NCI-H1417 (cell line): ENCODE data around the gene RNU6-8.

Experiments used
- DNase-seq, 3 experiments: peaks; one replicate each; lab custom pipeline; 2025; lab: John Stamatoyannopoulos, UW

Gene RNU6-8

DNA sequence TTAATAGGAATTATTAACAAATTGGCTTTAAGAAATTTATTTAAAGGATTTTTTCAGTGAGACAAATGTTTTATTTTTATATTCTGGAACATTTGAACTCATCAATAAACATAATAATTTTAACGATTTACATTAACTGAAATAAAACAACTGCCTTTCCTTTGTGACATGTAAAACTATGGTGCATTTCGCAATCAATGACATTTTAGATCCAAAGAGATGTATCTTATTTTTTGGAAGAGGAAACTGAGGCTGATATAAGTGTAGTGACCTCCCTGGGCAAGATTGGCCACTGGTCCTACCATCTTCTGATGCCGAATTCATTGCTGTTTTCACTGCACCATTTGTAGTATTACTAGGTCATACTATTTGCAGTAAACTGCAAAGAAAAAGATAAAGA, 2.5 kb upstream of the RNU6-8 start:
- no peak for DNase-seq

DNA sequence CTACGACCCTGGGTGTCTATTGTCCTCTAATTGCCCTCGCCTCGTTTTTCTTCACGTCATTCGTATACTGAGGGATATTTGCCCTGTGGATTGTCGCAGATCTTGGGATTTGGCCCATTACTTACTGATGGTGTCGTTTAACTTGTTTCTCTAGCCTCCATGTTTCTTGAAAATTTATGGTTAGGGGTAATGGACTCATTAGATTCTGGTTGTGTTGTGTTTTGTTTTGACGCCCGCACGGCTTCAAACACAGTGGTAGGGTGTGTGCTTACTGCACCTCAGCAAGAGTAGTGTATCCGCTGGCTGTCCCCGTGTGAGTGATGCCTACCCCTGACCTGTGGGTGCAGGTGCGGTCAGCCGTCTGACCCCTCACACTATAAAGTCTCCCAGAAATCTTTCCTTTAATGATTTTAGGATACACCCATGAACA, 874 bp upstream of the RNU6-8 start:
- DNase-seq, result peak; percentile 65 to 89 (median 78)

GRCh38 chr14:32202491-32202997, 525 bp downstream of the RNU6-8 start:
- peak; percentile 53 to 82 (median 71) for DNase-seq

- DNase-seq, result peak; percentile 53 to 96 (median 89)
Observed at GRCh38 chr14:32201816-32202490, 1.1 kb downstream of the RNU6-8 start, which contains the start of gene RNU6-7. Gene RNU6-7, plus strand, starts transcription at chr14:32202045.

DNA sequence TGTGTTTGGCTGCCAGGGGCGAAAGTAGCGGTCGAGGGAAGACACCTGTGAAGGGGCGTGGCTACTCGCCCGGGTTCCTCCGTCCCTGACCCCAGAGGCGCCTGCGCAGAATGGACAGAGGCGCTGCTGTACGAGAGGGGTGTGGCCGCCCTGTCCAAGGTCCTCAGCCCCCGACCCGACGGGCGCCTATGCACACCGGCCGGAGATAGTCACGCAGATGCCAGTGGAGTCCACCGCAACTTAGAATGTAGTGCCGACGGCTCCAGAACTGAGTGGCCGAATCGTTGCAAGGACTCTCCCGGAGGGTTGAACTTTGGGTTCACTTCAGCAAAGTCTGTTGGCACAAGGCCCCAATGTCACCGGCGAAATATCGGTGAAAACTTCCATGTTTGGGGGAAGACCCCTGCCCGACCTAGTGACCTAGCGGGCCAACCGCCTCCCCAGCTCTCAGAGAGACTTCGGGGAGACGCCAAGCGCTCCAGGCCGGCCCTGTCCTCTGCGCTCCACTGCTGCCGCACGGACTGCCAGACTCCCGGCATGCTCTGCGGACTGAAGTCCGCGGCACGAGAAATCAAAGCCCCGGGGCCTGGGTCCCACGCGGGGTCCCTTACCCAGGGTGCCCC, 1.8 kb downstream of the RNU6-8 start:
- peak; percentile 90 to 96 (median 92) for DNase-seq

GRCh38 chr14:32200368-32201192, 2.5 kb downstream of the RNU6-8 start:
- no peak for DNase-seq

GRCh38 chr14:32197919-32198318, 5.2 kb downstream of the RNU6-8 start:
- no peak for DNase-seq

DNA sequence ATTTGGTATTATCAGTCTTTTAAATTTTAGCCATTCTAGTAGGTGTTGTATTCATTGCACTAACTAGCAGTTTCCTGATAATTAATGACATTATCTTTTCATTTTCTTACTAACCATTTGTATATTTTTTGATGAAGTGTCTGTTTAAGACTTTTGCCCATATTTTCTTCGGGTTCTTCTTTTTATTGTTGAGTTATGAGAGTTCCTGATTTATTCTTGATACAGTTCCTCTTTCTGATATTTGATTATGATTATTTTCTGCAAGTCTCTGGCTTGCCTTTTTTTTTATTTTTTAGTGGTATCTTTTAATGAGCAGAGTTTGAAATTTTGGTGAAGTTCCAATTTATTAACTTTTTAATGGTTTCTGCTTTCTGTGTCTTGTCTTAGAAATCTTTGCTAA, 7.4 kb downstream of the RNU6-8 start:
- no peak for DNase-seq

- no peak for DNase-seq
Observed at GRCh38 chr14:32193532-32193931, 9.5 kb downstream of the RNU6-8 start.

DNA sequence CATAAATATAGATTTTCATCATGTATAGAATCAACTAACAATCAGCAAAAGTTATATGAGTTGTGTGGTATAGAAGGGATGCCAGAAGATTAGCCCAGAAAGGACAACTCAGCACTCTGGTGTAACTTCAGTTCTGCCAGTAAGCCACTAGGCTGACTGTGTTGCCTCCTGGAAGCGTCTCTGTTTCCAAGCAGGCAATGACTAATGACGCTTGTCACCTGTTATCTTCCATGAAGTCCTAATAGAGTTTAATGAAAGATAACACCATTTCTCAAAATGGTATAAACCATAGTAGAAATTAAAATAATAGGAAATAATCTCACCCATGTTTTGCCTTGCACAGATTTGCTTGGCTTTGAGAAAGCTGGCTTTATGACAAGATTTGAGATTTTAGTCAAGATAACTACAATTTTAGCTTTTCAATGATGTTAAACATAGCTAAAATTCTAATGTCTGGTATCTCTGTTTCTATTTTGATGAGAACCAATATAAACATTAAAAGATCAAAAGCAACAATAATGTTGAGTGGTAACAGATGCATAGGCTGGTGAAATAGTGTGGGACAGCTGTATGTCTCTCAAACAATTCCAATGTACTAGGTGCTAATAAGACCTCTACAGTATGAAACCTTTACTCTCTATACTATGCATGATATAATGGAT, 10.2 kb downstream of the RNU6-8 start:
- DNase-seq, result no peak

DNA sequence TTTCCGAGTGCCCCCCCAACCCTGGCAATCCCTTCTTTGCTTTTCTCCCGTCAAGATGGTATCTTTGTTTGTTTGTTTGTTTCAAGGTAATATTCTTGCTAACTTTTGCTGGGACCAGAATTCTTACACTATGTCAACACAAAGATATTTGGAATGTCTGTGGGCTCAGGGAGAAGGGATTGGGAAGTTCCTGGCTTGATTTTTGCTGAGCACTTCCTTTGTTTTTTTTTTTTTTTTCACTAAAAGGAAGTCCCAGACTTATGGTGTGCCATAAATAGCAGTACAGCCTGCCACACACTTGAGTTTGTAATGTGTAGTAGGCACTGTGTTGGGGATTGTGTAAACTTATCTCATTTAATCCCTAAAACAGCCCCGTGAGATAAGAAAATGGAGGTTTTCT, 12.4 kb downstream of the RNU6-8 start:
- DNase-seq, result no peak

DNA sequence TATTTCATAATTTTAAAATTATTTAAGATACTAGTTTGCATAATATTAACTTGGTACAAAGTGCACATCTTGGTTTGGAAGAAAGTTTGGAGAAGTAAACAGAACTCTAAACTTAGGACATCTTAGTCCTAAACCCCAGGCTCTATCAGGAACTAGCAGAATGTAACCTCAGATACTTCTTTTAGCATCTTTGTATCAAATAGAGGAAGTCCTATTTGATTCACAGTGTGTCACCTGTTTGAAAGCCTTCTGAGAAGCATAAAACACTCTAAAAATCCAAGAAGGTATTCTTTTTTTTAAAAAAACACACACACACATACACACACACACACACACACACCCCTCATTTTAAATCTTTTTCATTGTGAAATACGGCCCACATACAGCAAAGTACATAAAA, 13.3 kb downstream of the RNU6-8 start:
- no peak for DNase-seq

GRCh38 chr14:32186248-32186647, 16.8 kb downstream of the RNU6-8 start:
- DNase-seq, result no peak

DNA sequence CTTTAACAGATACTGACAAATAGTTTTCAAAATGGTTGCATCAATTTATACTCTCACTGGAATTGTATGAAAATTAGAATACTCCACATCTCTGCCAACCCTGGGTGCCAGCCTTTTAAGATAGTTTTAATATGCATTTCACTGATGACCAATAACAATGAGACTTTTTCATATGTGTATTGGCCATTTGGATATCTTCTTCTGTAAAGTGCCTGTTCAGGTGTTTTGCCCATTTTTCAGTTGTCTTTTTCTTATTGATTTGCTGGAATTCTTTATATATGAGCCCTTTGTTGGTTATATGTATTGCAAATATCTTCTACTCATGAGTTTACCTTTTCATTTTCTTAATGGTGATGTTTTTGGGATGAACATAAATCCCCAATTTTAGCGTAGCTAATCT, 18.0 kb downstream of the RNU6-8 start:
- no peak for DNase-seq

DNA sequence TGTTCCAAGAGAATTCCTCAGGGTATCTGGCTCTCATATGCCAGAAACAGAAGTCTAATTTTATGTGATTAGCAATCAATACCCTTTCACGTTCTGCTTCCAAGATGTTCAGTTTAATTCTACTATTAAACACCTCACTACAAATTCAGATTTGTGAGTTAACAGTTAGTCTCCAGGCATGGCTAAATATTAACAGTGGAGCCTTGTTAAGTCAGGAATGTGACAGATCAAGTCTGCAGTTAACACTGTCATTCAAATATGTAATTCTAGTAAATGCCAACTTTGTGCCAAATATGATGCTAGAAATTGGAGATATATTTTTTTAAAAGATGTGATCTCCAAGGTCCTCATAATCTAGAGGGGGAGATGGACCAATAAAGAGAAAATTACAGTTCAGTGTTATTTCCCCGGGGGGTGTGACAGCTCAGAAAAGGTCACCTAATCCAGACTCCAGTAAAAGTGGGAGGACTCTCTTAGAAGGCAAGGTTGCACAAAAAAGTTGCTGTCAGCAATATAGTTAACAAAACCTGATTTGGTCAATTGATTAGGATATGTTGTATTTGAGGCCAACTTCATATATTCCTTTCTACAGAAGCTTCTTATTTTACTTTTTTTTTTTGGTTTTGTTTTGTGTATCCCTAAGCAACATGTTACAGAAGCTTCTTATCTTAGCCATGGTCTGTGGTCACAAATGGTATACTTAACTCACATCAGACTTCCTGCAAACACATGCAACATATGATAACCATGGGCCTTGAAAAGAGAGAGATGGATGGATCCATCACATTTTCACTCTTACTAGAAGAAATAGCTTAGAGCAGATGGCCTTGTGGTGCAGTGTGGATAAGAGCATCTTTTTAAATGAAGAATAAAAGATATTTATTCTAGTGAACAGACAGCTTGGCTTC, 19.7 kb downstream of the RNU6-8 start:
- DNase-seq, result no peak

GRCh38 chr14:32171469-32171868, 31.6 kb downstream of the RNU6-8 start:
- DNase-seq, result no peak

DNA sequence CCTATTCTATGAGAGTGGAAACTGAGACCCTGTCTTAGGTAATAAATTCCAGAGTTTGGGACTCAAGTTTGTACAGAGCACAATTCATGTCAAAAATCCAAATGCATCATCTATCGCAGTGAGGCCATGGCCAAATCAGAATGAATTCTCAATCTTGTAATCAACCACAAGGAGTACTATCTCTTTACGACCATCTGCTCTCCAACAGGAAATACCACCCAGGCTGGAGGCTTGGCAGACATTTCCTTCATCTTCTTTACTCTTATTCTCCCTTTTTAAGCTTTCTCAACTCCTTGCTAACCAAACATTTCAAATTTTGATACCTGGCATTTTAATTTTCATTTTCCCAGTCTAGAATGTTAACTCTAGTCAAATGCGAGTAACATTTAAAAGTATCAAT, 33.9 kb downstream of the RNU6-8 start:
- DNase-seq, result no peak

DNA sequence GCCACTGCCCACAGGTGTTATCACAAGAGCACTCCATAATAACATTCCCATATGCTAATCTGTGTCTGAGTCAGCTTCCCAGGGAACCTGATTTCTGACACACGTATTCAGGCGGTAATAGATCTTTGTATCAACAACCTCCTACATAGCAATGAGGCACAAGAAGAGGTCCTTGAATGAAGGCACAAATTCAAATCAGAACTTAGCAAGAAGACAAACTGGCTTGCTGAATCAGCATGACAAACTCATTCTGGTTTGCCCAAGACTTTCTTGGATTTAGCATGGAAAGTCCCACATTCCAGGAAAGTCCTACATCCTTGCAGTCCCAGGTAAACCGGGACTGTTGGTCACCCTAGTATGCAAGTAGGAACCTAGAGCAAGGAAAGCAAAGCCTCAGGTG, 35.2 kb downstream of the RNU6-8 start:
- no peak for DNase-seq

- DNase-seq, result no peak
Observed at GRCh38 chr14:32166924-32167323, 36.1 kb downstream of the RNU6-8 start.

DNA sequence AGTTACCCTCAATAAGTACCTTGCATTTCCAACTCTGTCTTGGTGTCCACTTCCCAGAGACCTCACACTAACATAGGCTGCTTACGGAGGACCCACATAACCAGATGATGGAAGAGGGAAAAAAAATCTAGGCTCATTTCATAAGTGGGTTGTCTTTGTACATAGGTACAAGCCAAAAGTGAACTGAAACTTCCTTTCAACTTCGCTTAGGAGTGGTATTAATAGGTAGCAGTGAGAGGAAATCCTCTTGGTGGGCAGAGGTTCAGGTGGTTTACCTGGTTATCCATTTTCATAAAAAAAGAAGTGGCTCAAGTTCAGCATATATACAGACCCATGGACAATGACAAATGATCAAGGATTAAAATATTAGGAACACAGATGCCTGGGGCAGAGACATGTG, 37.0 kb downstream of the RNU6-8 start:
- no peak for DNase-seq
